LNCaP clone FGC (cell line): ENCODE results near the gene PALM.
"Not testable (repeated sequence)": the region's sequence is repeated elsewhere in the genome, so short reads cannot be mapped to it uniquely, and the experiment has no call there.

ENCODE experiments used
- DNase-seq: peaks from one replicate; pipeline ENCODE4 v3.0.0-alpha.2; 2011; ENCODE audit warnings: low read depth
- H3K4me3 ChIP-seq: 2 replicates; pipeline ENCODE4 v1.5.1; 2011; ENCODE audit warnings: mild to moderate bottlenecking, low read depth, low read length, control low read depth
- CTCF ChIP-seq: IDR thresholded peaks from 2 replicates; pipeline ENCODE4 v1.5.1; 2012; ENCODE audit warnings: mild to moderate bottlenecking; ENCODE audit not compliant: control insufficient read depth, insufficient read depth; ENCODE audit errors: extremely low read depth

PALM gene

GRCh38 chr19:663682-664117, 45.0 kb upstream of the PALM start:
- DNase-seq: no peak
- peak overlapping the region; percentile 70 for H3K4me3 ChIP-seq
- TF ChIP-seq CTCF: no peak

GRCh38 chr19:664913-665443, 43.8 kb upstream of the PALM start:
- TF ChIP-seq CTCF: peak; percentile 89
- DNase-seq: no peak

GRCh38 chr19:666985-667573, 41.7 kb upstream of the PALM start:
- H3K4me3 ChIP-seq, DNase-seq: not testable (repeated sequence)

More at GRCh38 chr19:664913-665443, 43.8 kb upstream of the PALM start:
- H3K4me3 ChIP-seq: no peak overlapping the region

- DNase-seq, H3K4me3 ChIP-seq: not testable (repeated sequence)
These were observed 39.9 kb upstream of the PALM start for GRCh38 chr19:668675-669434.

- no peak for TF ChIP-seq CTCF
- H3K4me3 ChIP-seq: no peak overlapping the region
- no peak for DNase-seq
These were observed 38.1 kb upstream of the PALM start for GRCh38 chr19:670609-671075.

- TF ChIP-seq CTCF: no peak
- H3K4me3 ChIP-seq: no peak overlapping the region
- DNase-seq: no peak
These were observed 34.2 kb upstream of the PALM start for GRCh38 chr19:674282-675151.

- no peak overlapping the region for H3K4me3 ChIP-seq
- no peak for TF ChIP-seq CTCF
- DNase-seq: no peak
These were observed 32.8 kb upstream of the PALM start for GRCh38 chr19:676007-676338.
